Muscle of arm (tissue), 12 donors: Measurements from ENCODE around the gene SOS1. TPM values are rescaled to one million over a fixed set of nuclear protein-coding genes. Genes with fewer than 3 reads are reported as not detected.
"Not testable (repeated sequence)": the region's sequence is repeated elsewhere in the genome, so short reads cannot be mapped to it uniquely, and the experiment has no call there.

ENCODE experiments used
- DNase-seq: peaks from one replicate; pipeline ENCODE4 v3.0.0-alpha.2; 2013
- polyA plus RNA-seq, 12 donors: library from polyadenylated mRNA; unstranded; fragments of 120-200 nt; gene quantifications; one replicate each; pipeline ENCODE4 v1.2.1, GENCODE V29; 2013; ENCODE audit not compliant: insufficient read length in 12 of 12

The SOS1 gene
- polyA plus RNA-seq, 12 donors, result 26.0 to 71.0 (median 34.0) TPM; not detected in 1

- DNase-seq, result no peak
Measured at GRCh38 chr2:39140322-39140847, 19.5 kb upstream of the SOS1 start.

DNA sequence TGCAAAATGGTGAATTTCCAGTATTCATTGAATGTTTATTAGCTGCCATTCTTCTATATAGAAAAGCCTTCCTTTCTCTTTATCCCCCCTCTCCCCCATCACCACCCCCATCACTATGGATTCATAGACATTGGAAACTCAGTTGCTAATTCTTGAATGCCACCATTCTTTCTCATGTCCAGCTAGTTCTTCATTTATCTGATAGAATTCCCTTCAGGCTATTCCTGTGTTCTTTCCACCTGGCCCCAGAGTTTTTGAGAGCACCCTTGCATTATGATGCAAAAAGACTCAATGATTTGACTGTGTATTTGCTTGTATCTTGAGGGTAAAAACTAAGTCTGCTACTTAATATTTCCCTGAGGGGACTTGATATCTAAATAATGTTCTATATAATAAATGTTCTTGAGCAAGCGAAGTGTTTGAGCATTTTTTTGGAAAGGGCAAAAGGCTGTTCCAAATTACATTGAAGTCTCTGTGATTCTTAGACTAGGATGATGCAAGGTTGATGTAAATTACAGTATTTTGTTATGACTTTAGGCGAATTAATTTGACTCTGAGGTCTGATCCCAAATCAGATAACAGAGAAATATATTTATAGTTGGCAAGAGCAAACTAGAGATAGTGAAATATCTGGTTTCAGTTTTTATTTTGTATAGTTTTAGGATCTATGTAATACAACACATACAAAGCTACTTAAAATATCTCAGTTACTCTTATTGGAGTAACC is 18.8 kb upstream of the SOS1 start:
- DNase-seq, result no peak

GRCh38 chr2:39138837-39139211 is 18.0 kb upstream of the SOS1 start:
- DNase-seq, result no peak

DNA sequence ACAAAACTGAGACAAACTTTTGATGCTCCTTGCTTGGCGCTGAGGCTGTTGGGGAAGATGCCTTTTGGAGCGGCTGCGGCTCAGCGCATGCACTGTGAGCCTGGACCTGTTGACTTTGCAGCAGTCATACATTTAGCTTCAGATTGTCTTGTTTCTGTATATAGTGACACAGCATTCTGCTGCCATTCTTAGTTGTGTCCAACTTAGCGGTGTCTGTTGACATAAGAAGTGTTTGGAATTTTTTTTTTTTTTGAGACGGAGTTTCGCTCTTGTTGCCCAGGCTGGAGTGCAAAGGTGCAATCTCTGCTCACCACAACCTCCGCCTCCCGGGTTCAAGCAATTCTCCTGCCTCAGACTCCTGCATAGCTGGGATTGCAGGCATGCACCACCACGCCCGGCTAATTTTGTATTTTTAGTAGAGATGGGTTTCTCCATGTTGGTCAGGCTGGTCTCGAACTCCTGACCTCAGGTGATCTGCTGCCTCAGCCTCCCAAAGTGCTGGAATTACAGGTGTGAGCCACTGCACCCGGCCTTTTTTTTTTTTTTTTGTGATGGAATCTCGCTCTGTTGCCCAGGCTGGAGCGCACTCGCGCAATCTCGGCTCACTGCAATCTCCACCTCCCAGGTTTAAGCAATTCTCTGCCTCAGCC is 17.5 kb upstream of the SOS1 start:
- not testable (repeated sequence) for DNase-seq

DNA sequence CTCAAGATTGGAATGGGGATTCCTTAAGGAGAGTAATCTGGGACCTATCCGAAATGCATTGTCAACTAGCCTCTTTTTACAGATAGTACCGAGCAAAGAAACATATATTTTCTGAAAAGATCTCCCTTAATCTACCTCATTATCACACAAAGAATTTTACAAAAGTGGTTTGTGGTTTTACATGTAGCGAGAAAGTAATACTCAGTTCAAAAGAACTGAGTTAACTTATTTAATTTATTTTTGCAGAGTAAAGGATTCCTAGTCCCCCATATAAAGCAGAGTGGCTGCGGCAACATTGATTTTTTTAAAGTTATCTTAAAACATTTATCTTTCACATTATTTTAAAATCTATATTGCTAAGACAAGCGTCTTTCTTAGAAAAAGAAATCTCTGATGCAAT is 15.9 kb upstream of the SOS1 start:
- no peak for DNase-seq

GRCh38 chr2:39135690-39136259 is 14.9 kb upstream of the SOS1 start:
- no peak for DNase-seq

DNA sequence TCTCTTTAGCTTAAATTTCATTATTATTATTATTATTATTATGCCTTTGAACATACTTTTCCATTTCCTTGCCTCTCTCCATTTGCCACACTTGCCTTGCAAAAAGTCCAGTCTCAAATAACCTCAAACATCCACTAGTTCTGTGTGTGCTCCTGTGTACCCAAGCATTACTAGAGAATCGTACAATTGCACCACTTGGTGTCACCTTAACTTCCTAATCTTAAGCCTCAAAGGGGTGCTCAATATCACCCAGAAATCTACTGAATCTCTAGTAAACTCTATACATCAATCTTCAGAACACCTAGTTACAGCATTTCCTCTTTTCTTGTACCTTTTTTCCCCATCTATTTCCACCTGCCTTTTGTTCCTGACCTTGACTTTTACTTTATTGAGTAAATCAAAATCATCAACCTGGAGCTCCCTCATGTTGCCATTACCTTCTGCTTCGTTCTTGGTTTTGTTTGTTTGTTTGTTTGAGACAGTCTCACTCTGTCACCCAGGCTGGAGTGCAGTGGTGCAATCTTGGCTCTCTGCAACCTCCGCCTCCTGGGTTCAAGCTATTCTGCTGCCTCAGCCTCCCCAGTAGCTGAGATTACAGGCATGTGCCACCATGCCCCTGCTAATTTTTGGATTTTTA is 12.5 kb upstream of the SOS1 start:
- DNase-seq, result no peak

- DNase-seq, result no peak
Measured at GRCh38 chr2:39128919-39129391, 8.1 kb upstream of the SOS1 start.

GRCh38 chr2:39127973-39128372 is 7.1 kb upstream of the SOS1 start:
- DNase-seq, result no peak

- no peak for DNase-seq
Measured at GRCh38 chr2:39124746-39125057, 3.9 kb upstream of the SOS1 start.

GRCh38 chr2:39124000-39124745 is 3.3 kb upstream of the SOS1 start:
- peak; percentile 97 for DNase-seq

DNA sequence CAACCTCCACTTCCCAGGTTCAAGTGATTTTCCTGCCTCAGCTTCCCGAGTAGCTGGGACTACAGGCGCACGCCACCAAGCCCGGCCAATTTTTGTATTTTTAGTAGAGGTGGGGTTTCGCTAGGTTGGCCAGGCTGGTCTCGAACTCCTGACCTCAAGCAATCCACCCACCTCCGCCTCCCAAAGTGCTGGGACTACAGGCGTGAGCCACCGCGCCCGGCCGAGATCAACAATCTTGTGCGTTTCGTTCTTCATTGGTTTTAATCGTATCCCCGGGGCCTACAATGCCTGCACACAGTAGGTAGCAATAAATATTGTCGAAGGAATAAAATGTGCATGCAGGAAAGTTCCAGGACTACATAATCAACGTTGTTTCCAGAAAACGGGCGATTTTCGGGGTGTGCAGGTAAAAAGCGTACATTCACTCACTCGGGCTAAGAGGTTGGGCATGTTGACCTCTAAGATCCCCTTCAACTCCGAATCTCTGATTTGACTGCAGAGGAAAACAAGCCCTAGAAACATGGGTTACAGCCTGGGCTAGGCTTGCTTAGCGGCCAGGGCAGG is 2.7 kb upstream of the SOS1 start:
- no peak for DNase-seq

- no peak for DNase-seq
Measured at GRCh38 chr2:39121523-39122063, 742 bp upstream of the SOS1 start.

GRCh38 chr2:39120521-39120770 is 405 bp downstream of the SOS1 start:
- DNase-seq, result no peak

- peak; percentile 52 for DNase-seq
Measured at GRCh38 chr2:39119732-39120520, 925 bp downstream of the SOS1 start.

- DNase-seq, result peak; percentile 11
Measured at GRCh38 chr2:39118786-39119499, 1.9 kb downstream of the SOS1 start.

DNA sequence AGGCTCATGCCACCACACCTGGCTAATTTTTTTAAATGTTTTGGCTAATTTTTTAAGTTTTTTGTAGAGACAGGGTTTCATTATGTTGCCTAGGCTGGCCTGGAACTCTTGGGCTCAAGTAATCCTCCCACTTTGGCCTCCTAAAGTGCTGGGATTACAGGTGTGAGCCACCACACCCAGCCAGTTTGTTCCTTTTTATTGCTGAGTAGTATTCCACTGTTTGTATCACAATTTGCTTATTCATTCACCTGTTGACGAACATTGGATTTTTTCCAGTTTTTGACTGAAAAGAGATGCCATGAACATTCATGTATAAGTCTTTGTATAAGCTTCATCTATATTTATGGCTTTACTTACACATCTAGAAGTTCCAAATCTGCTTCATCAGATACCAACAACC is 5.3 kb downstream of the SOS1 start:
- no peak for DNase-seq

GRCh38 chr2:39114771-39115170 is 6.1 kb downstream of the SOS1 start:
- DNase-seq, result no peak

DNA sequence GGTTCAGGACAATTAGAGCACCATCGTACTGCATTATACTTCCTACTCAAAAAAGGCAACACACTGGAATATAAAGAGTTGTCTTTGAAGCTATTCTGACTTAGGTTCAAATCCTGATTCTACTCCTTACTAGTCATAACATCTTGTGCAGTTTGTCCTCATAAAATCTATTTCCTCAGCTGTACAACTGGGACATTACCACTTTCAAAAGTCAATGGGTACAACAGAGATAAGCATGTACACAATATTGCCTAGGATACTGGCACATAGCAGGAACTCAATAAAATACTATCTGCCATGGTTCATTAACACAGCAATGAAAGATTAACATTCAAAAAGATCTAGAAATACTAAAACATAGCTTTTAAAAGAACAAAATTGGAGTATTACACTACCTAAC is 11.3 kb downstream of the SOS1 start:
- no peak for DNase-seq

DNA sequence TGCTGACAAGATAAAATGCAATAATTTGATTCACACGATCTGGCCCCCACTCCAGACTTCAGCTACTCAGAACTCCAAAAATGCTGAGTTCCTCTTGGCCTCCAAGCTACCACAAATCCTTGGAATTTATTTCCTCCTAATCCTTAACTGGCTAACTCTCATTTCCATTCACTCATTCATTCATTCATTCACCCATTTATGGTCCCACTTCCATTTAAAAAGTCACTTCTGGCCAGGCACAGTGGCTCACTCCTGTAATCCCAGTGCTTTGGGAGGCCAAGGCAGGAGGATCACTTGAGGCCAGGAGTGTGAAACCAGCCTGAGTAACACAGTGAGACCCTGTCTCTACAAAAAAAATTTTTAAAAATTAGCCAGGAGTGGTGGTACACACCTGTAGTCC is 12.5 kb downstream of the SOS1 start:
- DNase-seq, result no peak
